Common myeloid progenitor, CD34-positive (primary cell): Measurements from ENCODE around the gene MAGEC3. TPM values are rescaled to one million over a fixed set of nuclear protein-coding genes. Genes with fewer than 3 reads are reported as not detected.

Experiments
- CTCF ChIA-PET: fragments of 350-600 bp; sonication (Branson Sonifier 250); formaldehyde crosslinking; loops from one replicate; lab custom pipeline; 2021; ENCODE audit warnings: antibody characterized with exemption; lab: Charles Lee
- POLR2A ChIA-PET: fragments of 350-600 bp; sonication (Branson Sonifier 250); formaldehyde crosslinking; loops from one replicate; lab custom pipeline; 2021; ENCODE audit warnings: antibody characterized with exemption; lab: Charles Lee
- DNase-seq, 3 donors: peaks; one replicate each; pipeline versions ENCODE4 v3.0.0 to v3.0.0-alpha.2; 2013
- H3K27ac ChIP-seq, 2 experiments: 1 replicate in 1 of 2; 2 replicates in 1 of 2; pipeline ENCODE4 v1.7.0; 2013; ENCODE audit warnings: inconsistent platforms in 2 of 2, low read length in 2 of 2, mild to moderate bottlenecking in 2 of 2, low read depth in 1 of 2, moderate library complexity in 1 of 2; ENCODE audit not compliant: severe bottlenecking in 2 of 2, insufficient read depth in 1 of 2, poor library complexity in 1 of 2
- H3K27me3 ChIP-seq, 5 experiments: replicated peaks in 2 of 5; 1 replicate in 3 of 5; 2 replicates in 2 of 5; pipeline versions ENCODE4 v1.6.1 to v1.7.0; 2013; ENCODE audit warnings: low read length in 4 of 5, mild to moderate bottlenecking in 2 of 5, moderate library complexity in 2 of 5, inconsistent platforms in 1 of 5; ENCODE audit not compliant: insufficient read depth in 5 of 5, control insufficient read depth in 4 of 5
- H3K36me3 ChIP-seq, 4 experiments: 1 replicate in 2 of 4; 2 replicates in 2 of 4; pipeline versions ENCODE4 v1.6.1 to v1.7.0; 2013; ENCODE audit warnings: low read length in 3 of 4, control low read depth in 1 of 4, mild to moderate bottlenecking in 1 of 4; ENCODE audit not compliant: control insufficient read depth in 4 of 4, insufficient read depth in 4 of 4
- H3K4me1 ChIP-seq, 4 experiments: 1 replicate in 3 of 4; 2 replicates in 1 of 4; pipeline versions ENCODE4 v1.6.1 to v1.7.1; 2013; ENCODE audit warnings: low read length in 3 of 4, mild to moderate bottlenecking in 3 of 4, control low read depth in 1 of 4, inconsistent platforms in 1 of 4, moderate library complexity in 1 of 4; ENCODE audit not compliant: control insufficient read depth in 4 of 4, insufficient read depth in 4 of 4; ENCODE audit errors: control extremely low read depth in 1 of 4
- H3K4me3 ChIP-seq, 7 experiments: 1 replicate in 4 of 7; 2 replicates in 3 of 7; pipeline versions ENCODE4 v1.5.1 to v1.7.0; 2013; ENCODE audit warnings: mild to moderate bottlenecking in 7 of 7, low read length in 6 of 7, moderate library complexity in 6 of 7, inconsistent platforms in 2 of 7, low read depth in 2 of 7, control low read depth in 1 of 7; ENCODE audit not compliant: insufficient read depth in 4 of 7, control insufficient read depth in 1 of 7; ENCODE audit errors: extremely low read depth in 1 of 7
- H3K9me3 ChIP-seq, 5 experiments: 1 replicate in 4 of 5; 2 replicates in 1 of 5; pipeline versions ENCODE4 v1.6.1 to v1.7.1; 2013; ENCODE audit warnings: low read length in 4 of 5, mild to moderate bottlenecking in 2 of 5, inconsistent platforms in 1 of 5, low read depth in 1 of 5, moderate library complexity in 1 of 5; ENCODE audit not compliant: control insufficient read depth in 4 of 5, insufficient read depth in 2 of 5; ENCODE audit errors: control extremely low read depth in 1 of 5
- WGBS: methylation state at CpG from one replicate; pipeline ENCODE4 v1.1.5; 2013; ENCODE audit not compliant: insufficient coverage; 5-methylcytosine and 5-hydroxymethylcytosine counted together
- polyA plus RNA-seq: library from polyadenylated mRNA; unstranded; fragments of 120-200 nt; gene quantifications from one replicate; pipeline ENCODE4 v1.2.1, GENCODE V29; 2013

The MAGEC3 gene, protein sequence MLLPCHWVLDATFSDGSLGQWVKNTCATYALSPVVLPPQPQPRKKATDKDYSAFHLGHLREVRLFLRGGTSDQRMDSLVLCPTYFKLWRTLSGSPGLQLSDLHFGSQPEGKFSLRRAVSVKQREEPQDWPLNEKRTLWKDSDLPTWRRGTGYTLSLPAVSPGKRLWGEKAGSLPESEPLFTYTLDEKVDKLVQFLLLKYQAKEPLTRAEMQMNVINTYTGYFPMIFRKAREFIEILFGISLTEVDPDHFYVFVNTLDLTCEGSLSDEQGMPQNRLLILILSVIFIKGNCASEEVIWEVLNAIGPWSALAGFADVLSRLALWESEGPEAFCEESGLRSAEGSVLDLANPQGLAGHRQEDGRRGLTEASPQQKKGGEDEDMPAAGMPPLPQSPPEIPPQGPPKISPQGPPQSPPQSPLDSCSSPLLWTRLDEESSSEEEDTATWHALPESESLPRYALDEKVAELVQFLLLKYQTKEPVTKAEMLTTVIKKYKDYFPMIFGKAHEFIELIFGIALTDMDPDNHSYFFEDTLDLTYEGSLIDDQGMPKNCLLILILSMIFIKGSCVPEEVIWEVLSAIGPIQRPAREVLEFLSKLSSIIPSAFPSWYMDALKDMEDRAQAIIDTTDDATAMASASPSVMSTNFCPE
- polyA plus RNA-seq = 0.04 TPM

- Histone ChIP-seq H3K27ac (no peak within 1 kb of the TSS), H3K4me1 (no peaks in the 10 kb centered on the region), H3K36me3 (no peaks in the 10 kb centered on the region), H3K27me3 (no peaks in the 10 kb centered on the region), H3K9me3 (peaks cover 0 to 4% (median 0%) of the 10 kb centered on the region in 5 experiments), H3K4me3 (no peak within 1 kb of the TSS)
- no peak for DNase-seq
- WGBS = no CpG with 5 or more reads among the region's 2 CpGs
- POLR2A ChIA-PET = no interaction called here
- CTCF ChIA-PET = no interaction called here
Measured at GRCh38 chrX:141838016-141838415, at the start of gene MAGEC3. Gene MAGEC3, plus strand, starts transcription at chrX:141838316. Its CDS starts 0 bp downstream, at chrX:141838316.

DNA sequence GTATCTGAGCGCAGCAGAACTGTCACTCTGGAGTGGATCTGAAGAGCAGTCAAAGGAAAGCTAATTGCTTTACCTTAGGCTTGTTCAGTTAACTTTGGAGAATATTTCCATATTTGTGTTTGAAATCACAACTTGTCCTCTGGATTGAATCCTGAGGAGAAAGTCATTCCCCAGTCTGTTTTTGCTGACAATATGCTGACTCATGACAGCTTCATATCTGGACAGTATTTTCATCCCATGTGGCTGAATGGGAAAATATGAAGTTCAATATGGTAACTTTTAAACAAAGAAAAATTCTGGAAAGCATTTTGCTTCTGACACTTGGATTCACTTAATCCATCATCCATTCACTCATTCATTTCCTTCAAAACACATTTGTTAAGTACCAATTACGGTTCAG lies 46.3 kb upstream of the MAGEC3 start:
- ChIA-PET CTCF (interaction anchor here (0.6 kb wide), 1 partner anchor 347 kb away, joined by 3 read pairs; no protein-coding TSS in a partner anchor), POLR2A (no interaction called here)
- DNase-seq = no peak
- H3K27ac ChIP-seq = no peak overlapping the region
- no peaks in the 10 kb centered on the region for H3K9me3 ChIP-seq
- H3K4me3 ChIP-seq = no peak overlapping the region
- H3K36me3 ChIP-seq = no peaks in the 10 kb centered on the region
- H3K27me3 ChIP-seq = no peaks in the 10 kb centered on the region
- WGBS = 85% methylated on average over 1 of the region's 2 CpGs
- H3K4me1 ChIP-seq = no peaks in the 10 kb centered on the region

- Histone ChIP-seq H3K4me3 (no peak overlapping the region), H3K27ac (no peak overlapping the region), H3K36me3 (no peaks in the 10 kb centered on the region), H3K27me3 (no peaks in the 10 kb centered on the region), H3K9me3 (peaks cover 0 to 4% (median 0%) of the 10 kb centered on the region in 5 experiments), H3K4me1 (no peaks in the 10 kb centered on the region)
- POLR2A ChIA-PET = no interaction called here
- CTCF ChIA-PET = no interaction called here
- WGBS = no CpG with 5 or more reads among the region's 1 CpG
- DNase-seq = no peak
Measured at GRCh38 chrX:141811438-141811837, 26.7 kb upstream of the MAGEC3 start.

- peaks cover 0 to 4% (median 0%) of the 10 kb centered on the region in 5 experiments for H3K9me3 ChIP-seq
- no peak overlapping the region for H3K27ac ChIP-seq
- no peaks in the 10 kb centered on the region for H3K4me1 ChIP-seq
- H3K27me3 ChIP-seq = no peaks in the 10 kb centered on the region
- no peak for DNase-seq
- CTCF ChIA-PET = no interaction called here
- H3K4me3 ChIP-seq = no peak overlapping the region
- WGBS = 75% methylated on average over 2 of the region's 2 CpGs
- no peaks in the 10 kb centered on the region for H3K36me3 ChIP-seq
- POLR2A ChIA-PET = no interaction called here
Measured at GRCh38 chrX:141814213-141814857, 23.8 kb upstream of the MAGEC3 start.

DNA sequence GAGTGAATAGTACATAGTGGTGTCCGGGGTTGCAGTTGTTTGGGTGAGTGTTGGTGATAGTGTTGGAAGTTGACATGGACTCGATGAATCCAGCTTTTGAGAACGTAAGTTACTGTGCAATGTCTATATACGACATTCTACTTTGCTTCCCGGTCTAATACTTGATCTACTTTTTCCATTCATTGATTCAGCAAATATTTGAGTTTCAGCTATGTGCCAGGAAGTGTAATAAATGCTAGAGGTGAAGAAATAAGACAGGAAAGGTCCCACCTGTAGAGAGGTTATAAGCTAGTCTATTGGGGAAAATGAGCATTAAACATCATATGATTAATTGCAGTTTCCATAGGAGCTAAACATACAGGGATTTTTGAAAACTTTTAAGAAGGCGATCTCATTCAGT lies 22.2 kb upstream of the MAGEC3 start:
- H3K27ac ChIP-seq = no peak overlapping the region
- H3K27me3 ChIP-seq = no peaks in the 10 kb centered on the region
- POLR2A ChIA-PET = no interaction called here
- peaks cover 0 to 4% (median 0%) of the 10 kb centered on the region in 5 experiments for H3K9me3 ChIP-seq
- no peaks in the 10 kb centered on the region for H3K36me3 ChIP-seq
- no peak overlapping the region for H3K4me3 ChIP-seq
- no peaks in the 10 kb centered on the region for H3K4me1 ChIP-seq
- WGBS = no CpG with 5 or more reads among the region's 6 CpGs
- CTCF ChIA-PET = no interaction called here
- no peak for DNase-seq

DNA sequence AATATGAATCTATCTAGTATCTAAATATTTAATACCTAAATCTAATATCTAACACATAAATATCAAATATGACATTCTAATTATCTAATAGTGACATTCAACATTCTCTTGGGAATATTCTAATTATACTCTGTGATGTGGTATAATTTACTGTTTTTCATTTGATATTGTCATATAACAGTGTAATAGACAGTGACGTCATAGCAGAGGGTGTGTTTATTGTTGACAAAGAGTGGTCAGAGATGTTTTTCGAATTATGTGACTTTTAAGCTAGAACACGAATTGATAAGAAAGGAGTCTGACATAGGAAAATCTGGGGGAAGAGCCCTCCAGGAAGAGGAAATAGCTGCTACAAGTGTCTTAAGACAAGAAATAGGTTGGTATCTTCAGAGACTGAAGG lies 5.9 kb upstream of the MAGEC3 start:
- 70% methylated on average over 2 of the region's 3 CpGs for whole genome bisulfite sequencing
- DNase-seq = no peak
- Histone ChIP-seq H3K36me3 (no peaks in the 10 kb centered on the region), H3K27ac (no peak overlapping the region), H3K27me3 (no peaks in the 10 kb centered on the region), H3K4me3 (no peak overlapping the region), H3K4me1 (no peaks in the 10 kb centered on the region), H3K9me3 (peaks cover 0 to 3% (median 0%) of the 10 kb centered on the region in 5 experiments)
- CTCF ChIA-PET = no interaction called here
- POLR2A ChIA-PET = no interaction called here

GRCh38 chrX:141839856-141840255 lies 1.7 kb downstream of the MAGEC3 start:
- Histone ChIP-seq H3K4me3 (no peak overlapping the region), H3K4me1 (no peaks in the 10 kb centered on the region), H3K36me3 (no peaks in the 10 kb centered on the region), H3K9me3 (peaks cover 0 to 4% (median 0%) of the 10 kb centered on the region in 5 experiments), H3K27me3 (no peaks in the 10 kb centered on the region), H3K27ac (no peak overlapping the region)
- ChIA-PET CTCF (no interaction called here), POLR2A (no interaction called here)
- DNase-seq = no peak
- WGBS = no CpG with 5 or more reads among the region's 2 CpGs
